Measurements from ENCODE around the gene DGKA. TPM values are rescaled to one million over a fixed set of nuclear protein-coding genes. Genes with fewer than 3 reads are reported as not detected.

The DGKA gene
- total and polyA plus RNA-seq, 2 donors from 2014 or later: 13.2 to 68.2 TPM

GRCh38 chr12:55982319-55982936 is 51.5 kb downstream of the DGKA start:
- no peak overlapping the region for H3K27ac ChIP-seq (ENCODE audit: low read depth in 2 of 2, low read length in 2 of 2)
- intact Hi-C loops (cut with DNase I): no loop called here
- FAIRE-seq (no peak), DNase-seq (peak in 3 of 5 donors; percentile 52 to 83 (median 82))
- no peaks in the 10 kb centered on the region for H3K4me1 ChIP-seq (ENCODE audit: control insufficient read depth in 2 of 3, insufficient read depth in 2 of 3, low read depth in 1 of 3, low read length in 3 of 3)
- H3K27me3 ChIP-seq (ENCODE audit: control insufficient read depth, insufficient read depth, low read length): no peaks in the 10 kb centered on the region
- no peak for TF ChIP-seq CTCF (IDR thresholded peaks at IDR 0.05; ENCODE audit: borderline replicate concordance, extremely low read depth, insufficient read depth)
- H3K36me3 ChIP-seq (ENCODE audit: control insufficient read depth in 2 of 3, insufficient read depth in 3 of 3, low read length in 3 of 3): peaks cover 0 to 20% (median 2%) of the 10 kb centered on the region in 3 donors
- no peaks in the 10 kb centered on the region for H3K9me3 ChIP-seq (ENCODE audit: control insufficient read depth in 2 of 3, insufficient read depth in 1 of 3, low read length in 3 of 3)
- no peak overlapping the region for H3K4me3 ChIP-seq (ENCODE audit: low read length in 3 of 3)
- no peak overlapping the region for H3K9ac ChIP-seq (ENCODE audit: low read length in 3 of 3)

GRCh38 chr12:55983232-55983842 is 52.4 kb downstream of the DGKA start:
- H3K4me1 ChIP-seq (ENCODE audit: control insufficient read depth in 2 of 3, insufficient read depth in 2 of 3, low read depth in 1 of 3, low read length in 3 of 3): no peaks in the 10 kb centered on the region
- H3K9me3 ChIP-seq (ENCODE audit: control insufficient read depth in 2 of 3, insufficient read depth in 1 of 3, low read length in 3 of 3): no peaks in the 10 kb centered on the region
- no peak overlapping the region for H3K9ac ChIP-seq (ENCODE audit: low read length in 3 of 3)
- no peak for TF ChIP-seq CTCF (IDR thresholded peaks at IDR 0.05; ENCODE audit: borderline replicate concordance, extremely low read depth, insufficient read depth)
- FAIRE-seq (no peak), DNase-seq (no peak)
- H3K4me3 ChIP-seq (ENCODE audit: low read length in 3 of 3): no peak overlapping the region
- H3K36me3 ChIP-seq (ENCODE audit: control insufficient read depth in 2 of 3, insufficient read depth in 3 of 3, low read length in 3 of 3): peaks cover 0 to 20% (median 2%) of the 10 kb centered on the region in 3 donors
- intact Hi-C loops (cut with DNase I): no loop called here
- H3K27me3 ChIP-seq (ENCODE audit: control insufficient read depth, insufficient read depth, low read length): no peaks in the 10 kb centered on the region
- no peak overlapping the region for H3K27ac ChIP-seq (ENCODE audit: low read depth in 2 of 2, low read length in 2 of 2)

GRCh38 chr12:55984861-55985260 is 53.9 kb downstream of the DGKA start:
- Histone ChIP-seq H3K27me3 (ENCODE audit: control insufficient read depth, insufficient read depth, low read length) (no peaks in the 10 kb centered on the region), H3K36me3 (ENCODE audit: control insufficient read depth in 2 of 3, insufficient read depth in 3 of 3, low read length in 3 of 3) (peaks cover 0 to 23% (median 4%) of the 10 kb centered on the region in 3 donors), H3K9ac (ENCODE audit: low read length in 3 of 3) (no peak overlapping the region), H3K4me1 (ENCODE audit: control insufficient read depth in 2 of 3, insufficient read depth in 2 of 3, low read depth in 1 of 3, low read length in 3 of 3) (no peaks in the 10 kb centered on the region), H3K9me3 (ENCODE audit: control insufficient read depth in 2 of 3, insufficient read depth in 1 of 3, low read length in 3 of 3) (no peaks in the 10 kb centered on the region), H3K4me3 (ENCODE audit: low read length in 3 of 3) (no peak overlapping the region), H3K27ac (ENCODE audit: low read depth in 2 of 2, low read length in 2 of 2) (no peak overlapping the region)
- no peak for TF ChIP-seq CTCF (IDR thresholded peaks at IDR 0.05; ENCODE audit: borderline replicate concordance, extremely low read depth, insufficient read depth)
- FAIRE-seq (no peak), DNase-seq (no peak)
- intact Hi-C loops (cut with DNase I): no loop called here

Measured in kidney (tissue), 14 donors.